Endothelial cell of umbilical vein (primary cell): ENCODE measurements around the gene DEFB113.

Experiments
- CTCF ChIP-seq, 2 donors: IDR thresholded peaks; 1 replicate in 1 of 2; 2 replicates in 1 of 2; pipeline ENCODE4 v1.5.1; 2011; ENCODE audit warnings: low read length in 2 of 2, mild to moderate bottlenecking in 2 of 2, moderate library complexity in 2 of 2, control low read depth in 1 of 2, inconsistent platforms in 1 of 2, low read depth in 1 of 2; ENCODE audit not compliant: insufficient read depth in 1 of 2; ENCODE audit errors: extremely low read depth in 1 of 2
- EZH2 ChIP-seq: IDR thresholded peaks from 2 replicates; pipeline ENCODE4 v1.6.1; 2012; ENCODE audit warnings: borderline replicate concordance, low read depth, mild to moderate bottlenecking, moderate library complexity, low read length, inconsistent platforms; ENCODE audit not compliant: severe bottlenecking
- FOS ChIP-seq: IDR thresholded peaks from 2 replicates; pipeline ENCODE4 v1.6.1; 2011; ENCODE audit warnings: mild to moderate bottlenecking, low read length, moderate library complexity, borderline replicate concordance; ENCODE audit not compliant: insufficient read depth
- JUN ChIP-seq: IDR thresholded peaks from 2 replicates; pipeline ENCODE4 v1.6.1; 2011; ENCODE audit warnings: borderline replicate concordance, low read depth; ENCODE audit not compliant: insufficient read length, insufficient read depth
- MAX ChIP-seq: IDR thresholded peaks from 2 replicates; pipeline ENCODE4 v1.6.1; 2011; ENCODE audit not compliant: insufficient read depth, insufficient read length
- POLR2A ChIP-seq: IDR thresholded peaks from 2 replicates; pipeline ENCODE4 v1.6.1; 2012; ENCODE audit warnings: low read depth, mild to moderate bottlenecking, control low read depth, low read length
- POLR2AphosphoS5 ChIP-seq: IDR thresholded peaks from 2 replicates; pipeline ENCODE4 v1.6.1; 2012; ENCODE audit warnings: low read depth, mild to moderate bottlenecking, control low read depth, low read length, moderate library complexity; ENCODE audit not compliant: insufficient read depth

GRCh38 chr6:50003139-50003538 lies 33.7 kb upstream of the DEFB113 start:
- TF ChIP-seq CTCF (IDR thresholded peaks at IDR 0.05; ENCODE audit: extremely low read depth in 1 of 2, insufficient read depth in 1 of 2, low read depth in 1 of 2, low read length in 2 of 2) (no peak), POLR2A (no peak), EZH2 (no peak), POLR2AphosphoS5 (no peak), FOS (no peak), MAX (no peak), JUN (no peak)
